Natural killer cell treated with Interleukin-12 subunit alpha and Interleukin-12 subunit beta and Interleukin-15 and Interleukin-18, amount 100 ng/mL, for 72 hours (primary cell): ENCODE measurements around the gene ARHGEF40. TPM values are rescaled to one million over a fixed set of nuclear protein-coding genes. Genes with fewer than 3 reads are reported as not detected.

Experiments
- ATAC-seq, 2 donors: fragments of 150-1000 bp; cut with Tn5 transposase in 1 of 2; sonication (Bioruptor Pico), chemical (Tn5 transposase) in 1 of 2; 2 replicates each; pipeline ENCODE4 v1.10.0; 2021
- DNase-seq: peaks from one replicate; pipeline ENCODE4 v3.0.0; 2022; ENCODE audit warnings: low spot score
- H3K27ac Mint-ChIP-seq, 2 donors: 1 replicate in 1 of 2; 2 replicates in 1 of 2; pipeline ENCODE4 v1.8.0; 2022; ENCODE audit warnings: mixed read lengths in 2 of 2, mild to moderate bottlenecking in 1 of 2, moderate library complexity in 1 of 2
- H3K27me3 Mint-ChIP-seq, 2 donors: 1 replicate in 1 of 2; 2 replicates in 1 of 2; pipeline ENCODE4 v1.8.0; 2022; ENCODE audit warnings: mixed read lengths in 2 of 2
- H3K36me3 Mint-ChIP-seq: one replicate; pipeline ENCODE4 v1.8.0; 2022; ENCODE audit warnings: mixed read lengths
- H3K4me1 Mint-ChIP-seq, 2 donors: 1 replicate in 1 of 2; 2 replicates in 1 of 2; pipeline ENCODE4 v1.8.0; 2022; ENCODE audit warnings: low read depth in 2 of 2, mixed read lengths in 2 of 2, mild to moderate bottlenecking in 1 of 2
- H3K4me3 Mint-ChIP-seq: one replicate; pipeline ENCODE4 v1.8.0; 2022; ENCODE audit warnings: mixed read lengths
- H3K9me3 Mint-ChIP-seq: 2 replicates; pipeline ENCODE4 v1.8.0; 2022; ENCODE audit warnings: mixed read lengths
- total RNA-seq, 2 donors: library from RNA; stranded (reverse); gene quantifications; one replicate each; pipeline ENCODE4 v1.2.3, GENCODE V29; 2022

The ARHGEF40 gene
- total RNA-seq, 2 donors from 2014 or later, result 0.36 to 0.75 TPM

DNA sequence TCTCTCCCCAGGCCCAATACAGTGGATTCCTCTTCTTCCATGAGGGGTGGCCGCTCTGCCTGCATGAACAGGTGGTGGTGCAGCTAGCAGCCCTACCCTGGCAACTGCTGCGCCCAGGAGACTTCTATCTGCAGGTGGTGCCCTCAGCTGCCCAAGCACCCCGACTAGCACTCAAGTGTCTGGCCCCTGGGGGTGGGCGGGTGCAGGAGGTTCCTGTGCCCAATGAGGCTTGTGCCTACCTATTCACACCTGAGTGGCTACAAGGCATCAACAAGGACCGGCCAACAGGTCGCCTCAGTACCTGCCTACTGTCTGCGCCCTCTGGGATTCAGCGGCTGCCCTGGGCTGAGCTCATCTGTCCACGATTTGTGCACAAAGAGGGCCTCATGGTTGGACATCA, 3.8 kb downstream of the ARHGEF40 start:
- no peaks in the 10 kb centered on the region for H3K9me3 Mint-ChIP-seq
- H3K27ac Mint-ChIP-seq, result no peak overlapping the region

GRCh38 chr14:21074398-21075272, 4.5 kb downstream of the ARHGEF40 start:
- H3K4me3 Mint-ChIP-seq, result no peak overlapping the region
- H3K27me3 Mint-ChIP-seq, result peaks cover 20 to 28% of the 10 kb centered on the region in 2 donors
- H3K4me1 Mint-ChIP-seq, result peaks cover 14 to 22% of the 10 kb centered on the region in 2 donors

More for the DNA sequence above, 3.8 kb downstream of the ARHGEF40 start:
- Mint-ChIP-seq H3K36me3 (no peaks in the 10 kb centered on the region), H3K4me3 (no peak overlapping the region), H3K4me1 (peaks cover 21 to 29% of the 10 kb centered on the region in 2 donors), H3K27me3 (peaks cover 27 to 35% of the 10 kb centered on the region in 2 donors)
- ATAC-seq, result no peak
- DNase-seq, result no peak

DNA sequence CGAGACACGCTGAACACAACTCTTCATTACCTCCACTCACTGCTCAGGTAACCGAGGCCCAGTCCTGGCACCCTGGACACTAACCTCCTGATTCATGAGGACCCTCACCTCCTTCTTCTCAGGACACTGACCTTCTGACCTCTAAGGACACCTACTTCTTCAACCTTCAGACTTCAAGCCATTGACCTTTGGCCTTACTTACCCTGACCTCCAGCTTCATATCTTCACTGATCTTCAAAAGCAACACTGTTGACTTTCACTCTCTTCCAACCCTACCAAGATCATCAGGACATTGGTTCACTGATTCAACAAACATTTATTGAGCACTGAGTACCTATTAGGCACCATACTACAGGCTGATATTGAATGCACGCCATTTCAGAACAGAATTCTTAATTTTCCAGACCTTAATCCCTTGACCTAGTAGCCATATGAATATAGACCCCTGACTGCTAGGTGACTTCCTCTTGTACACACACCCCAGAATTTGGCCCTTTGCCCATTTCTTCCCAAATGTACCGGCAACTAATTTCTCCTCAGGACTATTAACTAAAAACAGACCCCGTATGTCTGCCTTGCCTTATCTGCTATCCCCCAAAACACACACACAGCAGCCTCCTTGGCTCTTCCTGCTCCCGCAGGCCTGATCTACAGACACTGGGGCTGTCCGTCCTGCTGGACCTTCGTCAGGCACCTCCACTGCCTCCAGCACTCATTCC, 5.8 kb downstream of the ARHGEF40 start:
- no peak for DNase-seq
- Mint-ChIP-seq H3K27me3 (peaks cover 20 to 23% of the 10 kb centered on the region in 2 donors), H3K9me3 (no peaks in the 10 kb centered on the region), H3K4me1 (peaks cover 12 to 16% of the 10 kb centered on the region in 2 donors), H3K36me3 (no peaks in the 10 kb centered on the region), H3K4me3 (no peak overlapping the region), H3K27ac (no peak overlapping the region)
- ATAC-seq, result no peak

More at GRCh38 chr14:21074398-21075272, 4.5 kb downstream of the ARHGEF40 start:
- ATAC-seq, result no peak
- DNase-seq, result peak; percentile 49
- no peaks in the 10 kb centered on the region for H3K36me3 Mint-ChIP-seq
- no peak overlapping the region for H3K27ac Mint-ChIP-seq
- H3K9me3 Mint-ChIP-seq, result no peaks in the 10 kb centered on the region

GRCh38 chr14:21077672-21078071, 7.6 kb downstream of the ARHGEF40 start:
- DNase-seq, result peak; percentile 38
- H3K4me1 Mint-ChIP-seq, result no peaks in the 10 kb centered on the region
- H3K9me3 Mint-ChIP-seq, result no peaks in the 10 kb centered on the region
- peaks cover 10 to 11% of the 10 kb centered on the region in 2 donors for H3K27me3 Mint-ChIP-seq
- H3K36me3 Mint-ChIP-seq, result no peaks in the 10 kb centered on the region
- H3K27ac Mint-ChIP-seq, result no peak overlapping the region
- no peak overlapping the region for H3K4me3 Mint-ChIP-seq
- no peak for ATAC-seq

- Mint-ChIP-seq H3K27ac (no peak overlapping the region), H3K9me3 (no peaks in the 10 kb centered on the region), H3K36me3 (no peaks in the 10 kb centered on the region), H3K4me3 (no peak overlapping the region), H3K27me3 (peaks cover 5 to 11% of the 10 kb centered on the region in 2 donors), H3K4me1 (no peaks in the 10 kb centered on the region)
- DNase-seq (no peak), ATAC-seq (no peak)
Observed at GRCh38 chr14:21078287-21078686, 8.2 kb downstream of the ARHGEF40 start.

DNA sequence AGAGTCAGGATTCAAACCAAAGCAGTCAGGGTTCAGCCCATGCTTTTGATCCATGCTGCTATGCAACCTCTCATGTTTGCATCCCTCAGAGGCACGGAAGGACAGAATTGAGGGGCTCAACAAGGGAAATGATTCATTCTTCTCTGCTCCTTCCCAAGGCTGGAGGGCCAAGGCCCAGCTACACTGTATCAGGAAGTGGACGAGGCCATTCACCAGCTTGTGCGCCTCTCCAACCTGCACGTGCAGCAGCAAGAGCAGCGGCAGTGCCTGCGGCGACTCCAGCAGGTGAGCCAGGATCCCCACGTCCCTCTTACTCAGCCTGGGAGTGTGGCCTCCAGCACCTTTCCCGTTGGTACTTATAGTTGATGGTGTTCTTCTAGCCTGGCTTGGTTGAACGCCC, 8.6 kb downstream of the ARHGEF40 start:
- no peak overlapping the region for H3K4me3 Mint-ChIP-seq
- H3K36me3 Mint-ChIP-seq, result no peaks in the 10 kb centered on the region

DNA sequence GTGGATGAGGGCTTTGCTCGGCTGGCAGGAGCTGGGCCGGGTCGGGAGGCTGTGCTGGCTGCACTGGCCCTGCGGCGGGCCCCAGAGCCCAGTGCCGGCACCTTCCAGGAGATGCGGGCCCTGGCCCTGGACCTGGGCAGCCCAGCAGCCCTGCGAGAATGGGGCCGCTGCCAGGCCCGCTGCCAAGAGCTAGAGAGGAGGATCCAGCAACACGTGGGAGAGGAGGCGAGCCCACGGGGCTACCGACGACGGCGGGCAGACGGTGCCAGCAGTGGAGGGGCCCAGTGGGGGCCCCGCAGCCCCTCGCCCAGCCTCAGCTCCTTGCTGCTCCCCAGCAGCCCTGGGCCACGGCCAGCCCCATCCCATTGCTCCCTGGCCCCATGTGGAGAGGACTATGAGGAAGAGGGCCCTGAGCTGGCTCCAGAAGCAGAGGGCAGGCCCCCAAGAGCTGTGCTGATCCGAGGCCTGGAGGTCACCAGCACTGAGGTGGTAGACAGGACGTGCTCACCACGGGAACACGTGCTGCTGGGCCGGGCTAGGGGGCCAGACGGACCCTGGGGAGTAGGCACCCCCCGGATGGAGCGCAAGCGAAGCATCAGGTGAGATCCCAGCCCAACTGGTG, 11.5 kb downstream of the ARHGEF40 start:
- no peak overlapping the region for H3K27ac Mint-ChIP-seq
- DNase-seq, result no peak
- no peak for ATAC-seq
- no peak overlapping the region for H3K4me3 Mint-ChIP-seq
- H3K4me1 Mint-ChIP-seq, result peaks cover 6 to 7% of the 10 kb centered on the region in 2 donors
- H3K36me3 Mint-ChIP-seq, result no peaks in the 10 kb centered on the region
- H3K27me3 Mint-ChIP-seq, result peaks cover 0 to 6% of the 10 kb centered on the region in 2 donors
- H3K9me3 Mint-ChIP-seq, result no peaks in the 10 kb centered on the region

More for the DNA sequence above, 8.6 kb downstream of the ARHGEF40 start:
- no peak overlapping the region for H3K27ac Mint-ChIP-seq
- DNase-seq, result no peak
- no peaks in the 10 kb centered on the region for H3K9me3 Mint-ChIP-seq
- H3K27me3 Mint-ChIP-seq, result peaks cover under 1 to 6% of the 10 kb centered on the region in 2 donors
- no peak for ATAC-seq
- H3K4me1 Mint-ChIP-seq, result no peaks in the 10 kb centered on the region

GRCh38 chr14:21083565-21084325, 13.6 kb downstream of the ARHGEF40 start:
- ATAC-seq (no peak), DNase-seq (no peak)
- H3K4me3 Mint-ChIP-seq, result no peak overlapping the region
- H3K9me3 Mint-ChIP-seq, result no peaks in the 10 kb centered on the region
- no peak overlapping the region for H3K27ac Mint-ChIP-seq
- no peaks in the 10 kb centered on the region for H3K36me3 Mint-ChIP-seq
- H3K27me3 Mint-ChIP-seq, result peaks cover 0 to 6% of the 10 kb centered on the region in 2 donors
- peaks cover 17% of the 10 kb centered on the region in 2 donors for H3K4me1 Mint-ChIP-seq

- H3K4me3 Mint-ChIP-seq, result no peak overlapping the region
- H3K9me3 Mint-ChIP-seq, result no peaks in the 10 kb centered on the region
- peaks cover 17% of the 10 kb centered on the region in 2 donors for H3K4me1 Mint-ChIP-seq
- DNase-seq (no peak), ATAC-seq (no peak)
- no peaks in the 10 kb centered on the region for H3K36me3 Mint-ChIP-seq
- peaks cover 0 to 6% of the 10 kb centered on the region in 2 donors for H3K27me3 Mint-ChIP-seq
- no peak overlapping the region for H3K27ac Mint-ChIP-seq
Observed at GRCh38 chr14:21084396-21084795, 14.3 kb downstream of the ARHGEF40 start.

- DNase-seq (no peak), ATAC-seq (no peak)
- H3K4me3 Mint-ChIP-seq, result no peak overlapping the region
- H3K4me1 Mint-ChIP-seq, result peaks cover 17% of the 10 kb centered on the region in 2 donors
- no peaks in the 10 kb centered on the region for H3K36me3 Mint-ChIP-seq
- peaks cover 0 to 6% of the 10 kb centered on the region in 2 donors for H3K27me3 Mint-ChIP-seq
- peak overlapping the region in 1 of 2 donors; percentile 24 for H3K27ac Mint-ChIP-seq
- no peaks in the 10 kb centered on the region for H3K9me3 Mint-ChIP-seq
Observed at GRCh38 chr14:21084998-21085853, 15.1 kb downstream of the ARHGEF40 start.

GRCh38 chr14:21086908-21087293, 16.8 kb downstream of the ARHGEF40 start:
- H3K4me3 Mint-ChIP-seq, result no peak overlapping the region
- ATAC-seq (no peak), DNase-seq (no peak)
- H3K36me3 Mint-ChIP-seq, result no peaks in the 10 kb centered on the region
- no peaks in the 10 kb centered on the region for H3K9me3 Mint-ChIP-seq
- peaks cover 0 to 6% of the 10 kb centered on the region in 2 donors for H3K27me3 Mint-ChIP-seq
- H3K4me1 Mint-ChIP-seq, result peaks cover 17 to 22% of the 10 kb centered on the region in 2 donors
- H3K27ac Mint-ChIP-seq, result peak overlapping the region; percentile 24 to 40

DNA sequence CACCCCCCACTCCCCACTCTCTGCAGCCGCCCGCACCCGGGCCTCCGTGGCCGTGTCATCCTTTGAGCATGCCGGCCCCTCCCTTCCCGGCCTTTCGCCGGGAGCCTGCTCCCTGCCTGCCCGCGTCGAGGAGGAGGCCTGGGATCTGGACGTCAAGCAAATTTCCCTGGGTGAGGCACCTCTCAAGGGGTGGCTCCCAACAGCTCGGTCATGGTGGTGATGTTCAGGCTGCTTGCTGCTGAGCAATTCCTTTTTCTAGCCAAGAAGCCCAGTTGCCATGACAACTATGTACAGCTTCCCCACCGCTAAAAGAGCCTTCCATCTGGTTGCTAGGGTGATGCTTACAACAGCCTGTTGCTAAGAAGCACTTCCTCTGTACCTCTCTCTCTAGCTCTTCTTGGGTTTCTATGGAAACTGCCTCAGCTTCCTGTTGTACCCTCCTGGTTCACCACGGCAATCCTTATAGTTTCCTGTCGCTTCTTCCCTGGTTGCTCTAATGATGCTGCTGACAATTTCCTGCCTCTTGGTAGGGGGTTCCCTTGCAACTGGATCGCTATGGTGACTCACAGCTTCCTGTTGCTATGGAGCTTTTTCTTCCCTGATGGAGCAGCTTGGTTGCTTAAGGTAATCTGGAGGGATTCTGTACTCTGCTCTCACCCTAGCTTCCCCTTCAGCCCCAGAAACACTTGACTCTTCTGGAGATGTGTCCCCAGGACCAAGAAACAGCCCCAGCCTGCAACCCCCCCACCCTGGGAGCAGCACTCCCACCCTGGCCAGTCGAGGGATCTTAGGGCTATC, 17.4 kb downstream of the ARHGEF40 start:
- Mint-ChIP-seq H3K4me1 (peaks cover 19 to 23% of the 10 kb centered on the region in 2 donors), H3K27ac (peak overlapping the region in 1 of 2 donors; percentile 38), H3K27me3 (peaks cover 0 to 6% of the 10 kb centered on the region in 2 donors), H3K9me3 (no peaks in the 10 kb centered on the region), H3K36me3 (no peaks in the 10 kb centered on the region), H3K4me3 (no peak overlapping the region)
- no peak for DNase-seq
- ATAC-seq, result peak; percentile 78 to 82
